Pancreas (tissue), 10 donors: ENCODE results near the gene ZNF287. TPM values are rescaled to one million over a fixed set of nuclear protein-coding genes. Genes with fewer than 3 reads are reported as not detected.
A peak's percentile ranks its signal among the peaks of the same experiment; 100 is the strongest.

ENCODE experiments used
- ATAC-seq, 4 donors: fragments of 200-7000 bp; cut with Tn5 transposase; one replicate each; pipeline versions ENCODE4 v1.8.0 to v1.9.1; 2020; ENCODE audit warnings: mild to moderate bottlenecking in 4 of 4, moderate library complexity in 4 of 4
- DNase-seq, 6 donors: peaks; one replicate each; pipeline ENCODE4 v3.0.0-alpha.2; 2020
- FAIRE-seq: peaks from 2 replicates; lab custom pipeline; 2012; peaks lifted over from hg19 to GRCh38; lab: Jason Lieb, UNC
- H3K27ac ChIP-seq, 4 donors: fragments of 200-600 bp; sonication (generic); 1 replicate in 3 of 4; 2 replicates in 1 of 4; pipeline versions ENCODE4 v1.5.0 to v1.8.0; 2020
- H3K27me3 ChIP-seq, 4 donors: fragments of 200-600 bp; one replicate each; pipeline ENCODE4 v1.8.0; 2021
- H3K36me3 ChIP-seq, 3 donors: fragments of 200-600 bp; sonication (generic) in 1 of 3; one replicate each; pipeline versions ENCODE4 v1.5.0 to v1.8.0; 2020 to 2021
- H3K4me1 ChIP-seq, 3 donors: fragments of 200-600 bp; one replicate each; pipeline ENCODE4 v1.8.0; 2021
- H3K4me3 ChIP-seq, 4 donors: fragments of 200-600 bp; sonication (generic) in 2 of 4; one replicate each; pipeline versions ENCODE4 v1.5.0 to v1.8.0; 2020 to 2021
- H3K9me3 ChIP-seq, 4 donors: fragments of 200-600 bp; one replicate each; pipeline ENCODE4 v1.8.0; 2021
- WGBS, 2 donors: extraction: QIAGEN DNeasy Blood & Tissue Kit; methylation state at CpG; one replicate each; pipeline ENCODE4 v1.1.7; 2013; 5-methylcytosine and 5-hydroxymethylcytosine counted together
- intact Hi-C, 3 donors: fragments of 100-400 bp; cut with DNase I; formaldehyde crosslinking; loops; one replicate each; pipeline versions ENCODE4 v1.11.1 to v1.14.2; 2022
- polyA plus RNA-seq, 2 donors: library from polyadenylated mRNA; stranded (reverse); fragments of 200-250 nt; gene quantifications; one replicate each; pipeline ENCODE4 v1.2.3, GENCODE V29; 2013
- total RNA-seq, 6 donors: library from RNA; stranded (reverse); fragmentation: NEBNext Ultra II Directional in 4 of 6; extraction: Animal tissue kit (Norgen Biotek cat#: 25700) in 4 of 6; gene quantifications; one replicate each; pipeline versions ENCODE4 v1.2.1 to v1.2.4, GENCODE V29; 2021 to 2023
- TF ChIP-seq, protein P1 (sequence below), 4 donors: fragments of 200-600 bp; sonication (generic) in 3 of 4; IDR thresholded peaks; one replicate each; pipeline versions ENCODE4 v1.5.0 to v1.8.0; 2021; ENCODE audit warnings: antibody characterized with exemption in 4 of 4
- donor health status: healthy with polysubstance abuse.
- donor health status: DM: no; HTN: no; CAD: no; lungs with moderate emphysema.
- donor health status: DM: no; HTN: no; CAD: no.
- donor health status: control.
- donor health status: control.
- donor health status: Bipolar disorder and iron deficiency.
- donor health status: DM: yes; HTN: yes; CAD: no.
- donor health status: DM: no; HTN: no; CAD: no.
- donor health status: DM: no; HTN: no; CAD: no.
- donor health status: DM: yes; HTN: yes; CAD: no.

Gene ZNF287
- 1 to 10 TPM; 1.9 to 4.8 (median 2.8) TPM for total RNA-seq
- polyA plus RNA-seq, result 1 to 10 TPM; 1.8 to 3.5 TPM

DNA sequence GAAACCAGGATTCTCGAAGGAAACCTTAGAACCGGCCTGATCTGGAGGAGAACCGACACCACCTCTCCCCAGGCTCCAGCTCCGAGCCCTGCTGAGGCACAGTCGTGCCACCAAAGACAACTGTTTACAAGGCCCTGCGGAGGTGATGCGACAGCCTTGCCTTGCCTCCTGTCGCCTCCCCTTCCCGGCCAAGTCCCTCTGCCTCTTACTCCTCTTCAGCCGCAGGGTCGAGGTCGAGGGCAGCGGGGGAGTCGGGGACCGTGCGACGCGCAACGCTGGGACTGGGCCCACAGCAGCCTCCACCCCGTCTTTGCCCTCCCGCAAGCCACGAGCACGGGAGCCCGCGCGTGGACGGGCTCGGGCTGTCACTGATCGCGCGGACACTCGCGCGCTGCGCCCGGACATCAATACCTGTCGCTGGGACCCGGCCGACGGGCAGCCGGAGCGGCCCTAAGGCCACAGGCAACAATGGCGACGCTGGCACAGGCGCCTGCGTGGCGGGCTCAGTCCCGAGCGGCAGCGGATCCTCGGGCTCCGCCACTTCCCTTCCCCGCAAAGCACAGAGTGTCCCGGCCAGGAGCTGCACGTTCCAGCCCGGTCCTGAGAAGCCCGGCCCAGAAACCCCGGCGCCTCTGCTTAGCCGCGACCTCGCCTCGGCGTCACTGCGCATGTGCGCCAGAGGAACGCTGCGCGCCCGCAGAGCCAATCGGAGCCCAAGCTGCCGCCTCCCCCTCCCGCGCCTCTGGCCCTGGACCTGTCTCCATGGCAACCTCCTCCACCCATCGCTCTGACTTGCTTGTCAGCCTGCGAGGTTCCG lies at the start of gene ZNF287:
Gene ZNF287 (minus strand): TSS at position 664 of the 817 bp plus-strand sequence. CDS start 1,473 bp downstream, outside the sequence.
- WGBS, 2 donors, result 2% methylated on average over 70 to 77 of the region's 77 CpGs

DNA sequence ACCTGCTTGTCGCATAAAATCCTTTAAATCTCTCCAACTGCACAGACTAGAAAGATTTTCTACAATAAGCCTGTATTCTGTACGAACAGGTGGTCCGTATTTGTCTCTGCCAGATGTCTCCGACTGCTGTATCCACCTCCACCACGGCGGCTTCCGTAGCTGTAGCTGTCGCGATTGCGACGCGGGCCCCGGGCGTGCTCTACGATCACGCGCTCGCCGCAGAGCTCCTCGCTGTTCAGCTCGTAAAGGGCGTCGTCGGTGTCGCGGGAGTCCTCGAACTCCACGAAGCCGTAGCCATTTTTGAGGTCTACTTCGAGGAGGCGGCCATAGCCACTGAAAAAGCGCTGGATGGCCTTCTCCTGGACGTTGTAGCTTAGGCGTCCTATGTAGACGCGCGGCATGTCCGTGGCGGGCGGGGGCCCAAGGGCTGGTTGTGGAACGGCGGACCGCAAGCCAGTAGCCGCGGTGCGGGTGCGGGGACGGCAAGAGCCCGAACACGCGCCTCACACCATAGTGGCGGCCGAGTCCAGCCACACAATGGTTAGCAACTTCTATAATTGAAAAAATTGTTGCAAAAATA lies 48.6 kb upstream of the ZNF287 start:
- H3K9me3 ChIP-seq, result no peaks in the 10 kb centered on the region
- intact Hi-C loops, result no loop called here
- WGBS, 2 donors, result 93% methylated on average over 53 of the region's 53 CpGs
- TF ChIP-seq, protein P1, sequence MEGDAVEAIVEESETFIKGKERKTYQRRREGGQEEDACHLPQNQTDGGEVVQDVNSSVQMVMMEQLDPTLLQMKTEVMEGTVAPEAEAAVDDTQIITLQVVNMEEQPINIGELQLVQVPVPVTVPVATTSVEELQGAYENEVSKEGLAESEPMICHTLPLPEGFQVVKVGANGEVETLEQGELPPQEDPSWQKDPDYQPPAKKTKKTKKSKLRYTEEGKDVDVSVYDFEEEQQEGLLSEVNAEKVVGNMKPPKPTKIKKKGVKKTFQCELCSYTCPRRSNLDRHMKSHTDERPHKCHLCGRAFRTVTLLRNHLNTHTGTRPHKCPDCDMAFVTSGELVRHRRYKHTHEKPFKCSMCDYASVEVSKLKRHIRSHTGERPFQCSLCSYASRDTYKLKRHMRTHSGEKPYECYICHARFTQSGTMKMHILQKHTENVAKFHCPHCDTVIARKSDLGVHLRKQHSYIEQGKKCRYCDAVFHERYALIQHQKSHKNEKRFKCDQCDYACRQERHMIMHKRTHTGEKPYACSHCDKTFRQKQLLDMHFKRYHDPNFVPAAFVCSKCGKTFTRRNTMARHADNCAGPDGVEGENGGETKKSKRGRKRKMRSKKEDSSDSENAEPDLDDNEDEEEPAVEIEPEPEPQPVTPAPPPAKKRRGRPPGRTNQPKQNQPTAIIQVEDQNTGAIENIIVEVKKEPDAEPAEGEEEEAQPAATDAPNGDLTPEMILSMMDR (IDR thresholded peaks at IDR 0.05), result no peak
- DNase-seq, result no peak
- H3K36me3 ChIP-seq, result no peaks in the 10 kb centered on the region
- no peak overlapping the region for H3K4me3 ChIP-seq
- no peak overlapping the region for H3K27ac ChIP-seq
- FAIRE-seq, result no peak
- no peaks in the 10 kb centered on the region for H3K4me1 ChIP-seq
- no peaks in the 10 kb centered on the region for H3K27me3 ChIP-seq
- ATAC-seq, result no peak

More for the DNA sequence above, at the start of gene ZNF287:
- TF ChIP-seq, protein P1 (IDR thresholded peaks at IDR 0.05), result no peak
- Histone ChIP-seq H3K36me3 (peaks cover 0 to 9% (median 0%) of the 10 kb centered on the region in 3 donors), H3K27me3 (no peaks in the 10 kb centered on the region), H3K9me3 (no peaks in the 10 kb centered on the region), H3K4me3 (peak within 1 kb of the TSS; percentile 66 to 92 (median 78)), H3K27ac (no peak within 1 kb of the TSS), H3K4me1 (peaks cover 0 to 3% (median 0%) of the 10 kb centered on the region in 3 donors)
- peak; percentile 100 for ATAC-seq
- DNase-seq, result peak; percentile 93 to 98 (median 94)
- intact Hi-C loops, result no loop called here
- FAIRE-seq, result no peak

DNA sequence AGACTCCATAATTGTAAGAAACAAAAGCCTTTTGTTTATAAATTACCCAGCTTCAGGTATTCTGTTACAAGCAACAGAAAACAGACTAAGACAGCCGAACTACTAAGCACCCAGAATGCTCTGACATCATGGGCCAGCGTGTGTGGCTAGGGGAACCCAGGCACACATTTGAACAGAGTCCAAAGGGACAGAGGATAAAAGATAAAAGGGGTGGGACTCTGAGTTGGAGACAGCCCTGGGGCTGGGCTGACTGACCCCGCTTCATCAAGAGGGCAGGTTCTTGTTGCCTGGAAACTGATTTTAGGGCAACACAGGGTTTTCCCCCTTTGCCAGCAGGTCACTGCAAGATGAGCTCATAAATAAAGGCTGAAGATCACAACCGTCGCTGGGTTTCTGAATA lies 30.5 kb upstream of the ZNF287 start:
- DNase-seq, result no peak
- WGBS, 2 donors, result 66 to 70% methylated on average over 5 of the region's 5 CpGs
- H3K27ac ChIP-seq, result no peak overlapping the region
- H3K4me1 ChIP-seq, result no peaks in the 10 kb centered on the region
- H3K4me3 ChIP-seq, result no peak overlapping the region
- TF ChIP-seq, protein P1 (IDR thresholded peaks at IDR 0.05), result no peak
- no peaks in the 10 kb centered on the region for H3K27me3 ChIP-seq
- no peaks in the 10 kb centered on the region for H3K9me3 ChIP-seq
- FAIRE-seq, result no peak
- no peaks in the 10 kb centered on the region for H3K36me3 ChIP-seq
- intact Hi-C loops, result no loop called here
- no peak for ATAC-seq

DNA sequence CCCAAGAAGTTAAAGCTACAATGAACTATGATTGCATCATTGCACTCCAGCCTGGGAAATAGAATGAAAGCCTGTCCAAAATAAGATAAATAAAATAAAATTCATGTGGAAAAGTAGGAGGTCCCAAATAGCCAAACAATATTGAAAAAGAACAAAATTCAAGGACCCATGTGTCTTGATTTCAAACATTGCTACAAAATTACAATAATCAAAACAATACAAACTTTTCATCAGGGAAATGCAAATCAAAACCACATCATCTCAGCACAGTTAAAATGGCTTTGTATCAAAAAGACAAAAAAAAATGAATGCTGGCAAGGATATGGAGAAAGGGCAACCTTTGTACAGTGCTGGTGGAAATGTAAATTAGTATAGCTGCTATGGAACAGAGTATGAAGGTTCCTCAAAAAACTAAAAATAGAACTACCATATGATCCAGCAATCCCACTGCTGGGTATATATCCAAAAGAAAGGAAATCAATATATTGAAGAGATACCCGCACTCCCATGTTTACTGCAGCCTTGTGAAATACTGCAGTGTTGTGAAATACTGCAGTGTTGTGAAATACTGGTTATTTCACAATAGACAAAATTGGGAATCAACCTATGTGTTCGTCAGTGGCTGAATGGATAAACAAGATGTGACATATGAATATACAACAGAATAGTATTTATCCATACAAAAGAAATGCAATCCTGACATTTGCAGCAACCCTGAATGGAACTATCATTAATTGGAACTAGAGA lies 24.5 kb upstream of the ZNF287 start:
- TF ChIP-seq, protein P1 (IDR thresholded peaks at IDR 0.05), result no peak
- no peak overlapping the region for H3K27ac ChIP-seq
- ATAC-seq, result peak in 2 of 4 donors; percentile 10 to 19
- no peaks in the 10 kb centered on the region for H3K4me1 ChIP-seq
- DNase-seq, result no peak
- no peaks in the 10 kb centered on the region for H3K9me3 ChIP-seq
- FAIRE-seq, result no peak
- intact Hi-C loops, result no loop called here
- H3K36me3 ChIP-seq, result no peaks in the 10 kb centered on the region
- no peaks in the 10 kb centered on the region for H3K27me3 ChIP-seq
- H3K4me3 ChIP-seq, result no peak overlapping the region
- WGBS, 2 donors, result 3 to 4% methylated on average over 2 of the region's 2 CpGs
